GM18870 (cell line): ENCODE measurements around the gene MYO1B.

Experiments
- ATAC-seq: cut with Tn5 transposase; IDR thresholded peaks from one replicate; pipeline ENCODE4 v1.9.1; 2021; ENCODE audit warnings: moderate library complexity; ENCODE audit not compliant: unreplicated experiment

The MYO1B gene

DNA sequence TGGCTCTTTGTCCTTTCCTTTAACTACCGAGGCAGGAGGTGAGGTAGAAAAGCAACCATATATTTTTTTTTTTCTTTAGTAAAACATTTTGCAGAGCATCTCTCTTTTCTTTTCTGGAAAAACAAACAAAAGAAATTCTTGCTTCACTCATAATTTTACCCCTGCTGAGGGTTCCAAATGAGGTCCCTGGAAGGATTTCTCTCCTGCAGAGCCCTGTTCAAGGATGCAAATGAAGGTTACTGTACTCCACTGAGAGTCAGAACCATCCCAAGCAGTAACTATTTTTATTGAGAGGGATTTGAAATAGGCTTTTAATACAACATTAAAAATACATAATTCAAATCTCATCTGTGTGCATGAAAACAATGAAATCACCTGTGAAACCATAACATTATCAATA lies 19.5 kb upstream of the MYO1B start:
- no peak for ATAC-seq

DNA sequence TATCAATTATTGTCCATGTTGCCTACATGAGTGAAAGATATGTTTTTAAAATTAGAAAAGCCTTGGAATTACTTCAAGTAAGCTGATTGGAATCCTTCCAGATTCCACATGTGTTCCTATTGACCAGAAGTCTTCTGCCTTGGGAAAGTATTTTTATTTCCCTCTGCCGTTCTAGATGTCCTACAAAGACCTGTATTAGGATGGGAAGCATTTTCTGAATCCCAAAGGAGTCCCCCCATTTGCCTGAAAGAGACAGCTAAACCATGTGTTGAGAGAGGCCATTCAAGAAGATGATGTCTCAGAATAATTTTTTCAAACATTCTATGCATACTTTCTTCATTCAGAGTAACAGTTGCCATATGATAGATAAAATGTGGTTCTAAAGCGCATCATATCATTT lies 19.0 kb upstream of the MYO1B start:
- no peak for ATAC-seq

DNA sequence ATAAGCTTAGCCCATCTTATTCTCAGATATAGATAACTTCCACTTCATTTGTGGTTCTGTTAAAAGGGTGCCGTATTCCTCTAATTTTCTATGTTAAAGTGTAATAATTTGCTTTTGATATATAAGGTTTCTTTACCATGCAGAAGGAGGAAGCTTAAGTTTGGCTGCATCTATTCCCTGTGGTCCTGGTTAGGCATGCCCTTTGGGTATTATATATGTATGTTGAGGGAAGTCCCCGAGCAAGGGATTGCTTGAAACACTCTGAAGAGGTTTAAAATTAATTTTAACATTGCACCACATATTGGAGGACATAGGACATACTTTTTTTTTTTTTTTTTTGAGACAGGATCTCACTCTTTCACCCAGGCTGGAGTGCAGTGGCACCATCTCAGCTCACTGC lies 16.9 kb upstream of the MYO1B start:
- no peak for ATAC-seq

DNA sequence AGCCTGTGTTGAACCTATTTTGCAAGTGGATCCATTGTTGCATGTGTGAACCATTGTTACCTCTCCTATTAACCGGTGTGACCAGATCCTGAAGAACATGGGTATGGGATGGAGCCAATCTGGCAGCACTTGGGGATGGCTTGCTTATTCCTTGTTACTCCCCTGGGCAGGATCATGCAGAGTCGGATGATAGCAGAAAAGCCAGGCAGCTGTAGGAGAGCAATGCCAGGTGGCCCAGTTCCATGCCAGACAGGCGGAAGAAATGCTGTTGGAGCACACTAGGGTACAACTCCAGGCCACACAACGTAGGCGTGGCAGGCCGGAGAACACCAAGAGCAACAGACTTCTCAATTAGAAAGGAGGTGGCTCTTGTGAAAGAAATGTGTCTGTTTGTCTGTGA lies 16.3 kb upstream of the MYO1B start:
- no peak for ATAC-seq

DNA sequence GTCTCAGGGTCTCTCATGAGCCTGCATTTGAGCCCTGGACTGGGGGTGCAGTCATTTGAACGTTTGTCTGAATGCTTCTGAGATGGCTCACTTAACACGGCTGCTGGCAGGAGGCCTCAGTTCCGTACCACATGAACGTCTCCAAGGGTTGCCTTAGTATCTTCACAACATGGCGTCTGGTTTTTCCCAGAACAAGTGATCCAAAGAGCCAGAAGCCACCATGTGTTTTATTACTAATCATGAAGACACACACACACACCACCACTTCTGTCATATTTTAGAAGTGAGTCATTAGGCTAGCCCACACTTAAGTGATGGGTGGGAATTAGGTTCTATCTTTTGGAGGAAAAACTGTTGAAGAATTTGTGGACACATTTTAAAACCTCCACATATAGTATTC lies 15.0 kb upstream of the MYO1B start:
- no peak for ATAC-seq

DNA sequence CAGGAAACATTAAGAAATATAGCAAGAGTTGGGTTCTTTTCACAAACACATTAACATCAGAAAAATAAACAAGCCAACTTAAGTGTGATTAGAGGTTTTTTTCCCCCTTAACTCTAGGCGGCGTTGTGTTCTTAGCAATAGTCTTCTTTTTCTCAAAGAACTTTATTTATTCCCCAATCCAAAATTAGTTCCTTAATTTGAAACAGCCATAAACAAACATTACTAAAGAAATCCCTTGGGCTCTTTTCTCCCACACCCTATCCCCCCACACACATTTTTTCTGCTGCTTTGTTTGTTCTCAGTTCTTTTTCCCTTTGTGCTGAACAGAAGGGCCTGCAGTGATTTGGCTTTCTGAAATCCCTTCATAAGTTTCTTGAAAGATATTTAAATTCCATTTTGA lies 13.2 kb upstream of the MYO1B start:
- ATAC-seq = no peak

DNA sequence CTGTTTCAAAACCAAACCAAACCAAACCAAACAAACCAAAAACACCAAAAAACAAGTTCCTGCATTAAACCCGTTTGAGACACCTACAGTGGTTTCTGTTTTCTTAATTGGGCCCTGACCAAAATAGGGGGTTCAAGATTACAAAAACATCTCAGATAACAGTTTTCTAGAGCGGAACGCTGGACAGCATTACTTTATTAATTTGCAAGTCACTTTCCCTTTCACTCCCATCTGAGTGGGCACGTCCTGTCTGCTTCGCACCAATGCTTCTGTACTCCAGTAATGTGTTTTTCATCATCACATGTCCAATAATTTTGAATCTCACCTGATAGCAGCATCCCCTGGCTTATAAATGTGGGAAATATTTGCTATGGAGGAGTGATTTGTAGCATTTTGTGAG lies 11.7 kb upstream of the MYO1B start:
- ATAC-seq = no peak

DNA sequence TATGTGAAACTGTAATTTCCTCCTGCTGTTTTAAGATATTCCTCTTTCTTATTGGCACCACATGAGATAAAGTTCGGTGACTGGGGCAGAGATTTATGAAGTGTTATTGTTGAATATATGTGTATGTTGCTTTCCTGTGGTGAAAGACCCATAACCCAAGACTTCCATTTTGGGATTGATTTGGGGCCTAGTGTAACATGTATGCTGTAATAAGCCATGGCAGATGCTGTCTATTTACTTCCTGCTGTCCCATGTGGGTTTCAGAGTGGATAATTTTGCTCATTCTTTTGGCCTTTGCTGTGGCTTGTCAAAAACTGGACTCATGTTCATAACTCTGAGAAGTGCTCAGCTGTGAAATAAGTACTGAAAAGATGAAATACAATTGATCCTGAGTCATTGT lies 10.8 kb upstream of the MYO1B start:
- ATAC-seq = no peak

DNA sequence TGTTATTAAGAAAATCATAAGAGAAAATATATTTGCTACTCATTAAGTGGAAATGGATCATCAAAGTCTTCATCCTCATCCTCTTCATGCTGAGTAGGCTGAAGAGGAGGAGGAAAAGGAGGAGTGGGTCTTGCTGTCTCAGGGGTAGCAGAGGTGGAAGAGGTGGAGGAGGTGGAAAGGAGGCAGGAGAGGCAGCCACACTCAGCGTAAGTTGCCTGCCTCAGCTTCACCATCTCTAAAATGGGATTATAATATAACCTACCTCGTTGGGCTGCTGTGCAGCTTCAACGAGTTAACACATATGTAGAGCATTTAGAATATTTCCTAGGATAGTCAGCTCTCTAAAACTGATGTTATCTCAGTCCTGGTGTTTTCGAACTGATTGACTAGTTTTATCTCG lies 4.3 kb upstream of the MYO1B start:
- ATAC-seq = no peak

DNA sequence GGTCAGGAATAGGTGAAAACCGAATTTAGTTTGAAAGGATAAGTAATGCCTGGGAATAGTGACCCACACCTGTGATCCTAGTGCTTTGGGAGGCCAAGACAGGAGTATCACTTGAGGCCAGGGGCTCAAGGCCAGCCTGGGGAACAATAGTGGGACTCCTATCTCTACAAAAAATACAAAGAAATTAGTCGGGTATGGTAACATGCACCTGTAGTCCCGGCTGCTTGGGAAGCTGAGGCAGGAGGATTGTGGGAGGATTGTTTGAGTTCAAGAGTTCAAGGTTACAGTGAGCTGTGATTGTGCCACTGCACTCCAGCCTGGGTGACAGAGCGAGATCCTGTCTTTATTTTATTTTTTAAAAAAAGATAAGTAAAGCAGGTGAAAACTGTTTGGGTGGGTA lies 3.8 kb upstream of the MYO1B start:
- no peak for ATAC-seq

DNA sequence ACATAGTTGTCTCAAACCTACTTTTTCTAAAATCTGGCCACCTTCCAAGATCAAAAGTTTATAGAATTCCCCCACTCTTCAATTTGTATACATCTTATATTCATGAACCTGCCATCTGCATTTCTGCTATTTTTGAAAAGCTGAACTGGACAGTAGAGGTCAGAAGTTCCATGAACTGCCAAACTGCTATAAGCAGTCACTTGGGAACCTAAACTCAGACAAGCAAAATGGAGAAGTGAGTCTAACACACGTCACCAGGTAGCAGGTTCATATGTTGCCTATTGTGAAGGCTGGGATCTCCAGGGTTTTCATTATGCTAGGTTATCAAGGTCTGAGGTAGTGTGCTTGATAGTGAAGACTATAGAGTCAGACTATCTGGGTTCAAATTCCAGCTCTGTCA lies 2.0 kb upstream of the MYO1B start:
- ATAC-seq = peak; percentile 29

DNA sequence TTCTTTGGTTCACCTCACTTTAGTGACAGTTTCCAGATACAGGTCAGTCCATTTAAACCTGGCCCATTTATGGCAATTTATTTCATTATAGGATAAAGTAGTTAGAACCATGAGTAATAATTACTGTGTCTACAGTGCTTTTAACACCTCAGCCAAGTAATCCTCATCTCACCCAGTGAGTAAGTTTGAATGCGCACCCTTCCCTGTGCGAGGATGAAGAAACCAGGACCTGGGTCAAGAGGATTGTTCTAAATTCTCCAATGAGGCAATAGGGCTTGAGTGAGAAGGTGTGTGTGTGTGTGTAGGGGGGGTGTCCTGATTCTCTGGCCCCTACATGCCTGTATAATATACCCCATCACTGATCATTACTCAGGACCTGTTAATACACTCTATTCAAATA lies 854 bp upstream of the MYO1B start:
- ATAC-seq = no peak

DNA sequence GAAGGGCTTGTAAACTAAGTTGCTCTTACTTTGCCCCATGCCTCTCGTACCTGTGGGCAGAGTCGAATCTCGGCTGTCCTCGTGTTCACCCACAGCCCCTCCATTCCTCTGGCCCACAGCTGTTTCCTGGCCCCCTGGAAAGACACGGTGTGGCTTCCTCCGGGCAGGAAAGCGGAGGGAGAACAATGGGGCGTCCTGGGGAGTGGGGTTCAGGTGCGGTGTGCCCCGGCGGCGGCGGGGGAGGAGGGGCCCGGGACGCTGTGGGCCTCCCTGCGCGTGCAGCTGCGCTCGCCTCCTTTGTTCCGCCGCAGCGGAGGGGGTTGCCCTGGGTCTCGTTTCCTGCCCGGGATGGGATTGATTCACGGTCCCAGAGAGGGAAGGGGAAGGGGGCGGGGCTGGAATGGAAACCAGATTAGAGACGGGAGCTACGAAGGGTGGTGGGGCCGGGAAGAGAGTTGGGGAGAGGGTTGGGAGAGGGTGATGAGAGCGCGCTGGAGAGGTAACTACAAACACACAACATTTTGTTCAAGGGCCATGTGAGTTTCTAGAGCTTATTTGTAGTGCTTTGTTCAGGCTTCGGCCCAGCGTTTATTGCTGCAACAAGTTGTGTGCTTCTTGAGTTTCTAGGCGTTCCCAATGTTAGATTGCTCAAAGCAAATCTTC lies 796 bp downstream of the MYO1B start:
- ATAC-seq = no peak

DNA sequence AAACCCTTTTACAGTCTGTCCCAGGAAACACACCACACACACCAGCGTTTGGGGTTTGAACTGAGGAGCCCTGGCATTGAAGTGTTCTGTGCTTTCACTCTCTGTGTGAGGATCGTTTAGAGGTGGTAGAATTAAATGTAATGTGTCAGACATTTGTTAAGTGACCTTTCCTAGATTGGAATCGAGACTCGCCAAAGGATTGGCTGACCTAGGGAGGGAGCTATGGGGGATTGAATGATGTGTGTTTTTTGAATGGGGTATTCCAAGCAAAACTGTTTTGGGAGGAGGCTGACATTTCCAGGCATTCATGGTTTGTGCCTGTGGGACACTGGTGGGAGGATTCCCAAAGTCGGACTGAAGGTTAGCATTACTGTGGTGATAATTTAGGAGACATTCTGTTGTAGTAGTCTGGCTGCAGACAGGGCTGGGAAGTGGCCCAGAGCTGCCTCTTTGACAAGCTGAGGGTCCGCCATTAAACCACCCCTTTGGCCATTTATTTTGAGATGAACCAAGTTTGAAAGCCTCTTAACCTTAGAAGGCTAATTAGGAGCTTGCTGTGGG lies 1.7 kb downstream of the MYO1B start:
- no peak for ATAC-seq

DNA sequence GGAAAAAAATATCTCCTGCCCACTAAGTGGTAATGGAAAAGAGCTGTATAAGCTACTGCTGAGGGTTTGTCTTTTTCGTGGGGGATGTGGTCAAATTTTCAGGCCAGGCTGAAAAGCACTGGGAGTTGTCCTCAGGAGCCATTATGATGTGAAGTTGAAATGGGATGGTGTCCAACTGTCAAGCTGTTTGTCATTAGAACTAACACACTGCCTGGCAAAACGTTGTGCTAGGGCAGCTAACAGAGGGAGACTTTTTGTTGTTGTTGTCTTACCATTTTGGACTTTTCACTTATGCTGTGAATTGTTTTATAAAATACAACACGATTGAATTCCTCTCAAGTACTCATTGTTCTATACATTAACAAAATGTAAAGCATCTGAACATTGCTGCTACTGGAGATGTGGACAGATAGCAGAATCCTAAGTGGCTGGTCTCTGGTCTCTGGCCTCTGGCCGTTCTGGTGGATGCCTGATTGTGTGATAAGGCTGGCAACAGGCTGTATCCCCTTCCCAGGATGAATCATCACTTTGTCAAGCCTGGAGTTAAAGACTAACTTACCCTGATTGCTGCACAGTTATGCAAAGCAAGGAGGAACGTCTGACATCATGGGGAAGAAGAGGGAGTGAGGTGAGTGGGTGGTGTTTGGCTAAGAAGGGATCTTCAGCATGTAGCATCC lies 2.3 kb downstream of the MYO1B start:
- ATAC-seq = peak; percentile 75

DNA sequence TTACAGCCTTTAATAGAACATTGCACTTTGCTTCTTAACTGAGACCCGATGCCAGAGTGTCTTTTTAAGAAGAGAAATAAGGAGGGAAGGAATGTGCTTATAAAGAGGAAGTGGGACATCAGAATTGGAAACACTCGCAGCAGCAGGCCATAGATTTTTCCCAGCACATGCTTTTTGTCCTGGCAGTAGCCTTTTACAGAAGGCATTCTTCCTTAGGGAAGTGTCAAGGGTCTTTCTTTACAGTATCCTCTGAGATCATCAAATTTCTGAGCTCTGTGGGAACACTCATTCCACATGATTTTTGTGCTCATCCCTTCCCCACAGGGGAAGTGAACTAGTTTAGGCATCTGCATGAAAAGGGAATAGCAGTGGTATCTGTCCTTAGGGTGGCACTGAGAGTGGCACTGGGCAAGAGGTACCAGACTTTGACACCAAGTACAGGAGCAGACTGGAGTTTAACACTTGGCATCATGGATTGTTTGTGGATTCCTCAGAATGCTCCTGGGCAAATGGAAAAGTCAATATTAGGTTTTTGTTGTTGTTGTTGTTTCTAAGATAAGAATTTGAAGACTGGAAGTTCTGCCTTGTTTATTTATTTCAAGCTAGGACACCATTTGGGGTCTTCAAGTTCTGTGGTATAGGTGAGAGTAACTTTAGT lies 4.1 kb downstream of the MYO1B start:
- ATAC-seq = no peak

DNA sequence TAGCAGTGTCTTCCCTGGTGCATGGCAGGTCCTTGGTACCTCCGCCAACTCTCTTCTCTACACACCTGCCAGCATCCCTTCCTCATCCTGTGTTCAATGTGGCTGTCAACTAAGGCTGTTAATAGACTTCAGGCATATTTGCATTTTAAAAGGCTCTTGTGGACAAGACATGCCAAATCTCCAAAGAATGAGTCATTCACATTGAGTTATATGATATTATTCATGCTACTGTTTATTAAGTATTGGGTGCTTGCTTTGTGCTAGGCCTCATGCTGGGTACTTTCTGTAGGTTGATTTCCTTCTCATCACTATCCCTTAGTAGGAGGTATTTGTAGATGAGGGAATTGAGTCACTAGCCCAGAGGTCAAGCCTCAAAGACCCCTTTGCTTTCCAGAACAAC lies 5.2 kb downstream of the MYO1B start:
- no peak for ATAC-seq

DNA sequence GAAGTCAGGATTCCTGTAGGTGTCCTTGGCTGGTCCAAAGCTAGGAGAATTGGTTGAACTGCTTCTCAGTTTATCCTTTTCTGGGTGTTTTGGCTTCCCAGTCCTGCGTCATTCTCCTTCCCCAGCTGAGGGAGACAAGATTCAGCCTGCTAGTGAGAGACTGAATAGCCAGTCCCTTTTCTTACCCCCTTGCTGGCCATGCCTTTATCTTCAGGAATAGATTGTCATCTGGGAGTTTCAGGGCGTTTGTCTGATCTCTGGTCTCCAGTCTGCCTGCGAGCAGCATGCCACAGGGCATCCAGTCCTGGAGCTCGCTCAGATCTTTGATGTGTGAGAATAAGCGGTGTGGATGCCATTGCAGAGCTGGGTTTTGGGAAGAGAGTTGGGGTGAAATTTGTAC lies 5.8 kb downstream of the MYO1B start:
- no peak for ATAC-seq

DNA sequence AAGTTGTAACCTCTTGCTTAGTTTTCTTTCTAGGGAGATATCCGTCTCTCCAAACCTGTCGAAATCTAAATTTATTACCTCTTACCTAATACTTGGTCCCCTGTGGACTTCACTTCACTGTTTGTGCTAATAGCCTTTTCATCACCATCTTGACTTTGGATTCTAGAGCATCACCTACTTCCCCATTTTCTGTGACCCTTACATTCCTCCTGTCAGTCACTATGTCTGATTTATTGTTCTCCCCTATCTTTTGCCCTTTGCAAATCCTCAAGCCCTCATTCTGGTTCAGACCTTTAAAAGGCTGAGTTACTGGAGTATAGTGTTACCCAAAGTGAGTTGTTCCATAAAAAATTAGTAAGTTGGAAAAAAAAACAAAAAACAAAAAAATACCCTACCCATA lies 7.5 kb downstream of the MYO1B start:
- no peak for ATAC-seq

DNA sequence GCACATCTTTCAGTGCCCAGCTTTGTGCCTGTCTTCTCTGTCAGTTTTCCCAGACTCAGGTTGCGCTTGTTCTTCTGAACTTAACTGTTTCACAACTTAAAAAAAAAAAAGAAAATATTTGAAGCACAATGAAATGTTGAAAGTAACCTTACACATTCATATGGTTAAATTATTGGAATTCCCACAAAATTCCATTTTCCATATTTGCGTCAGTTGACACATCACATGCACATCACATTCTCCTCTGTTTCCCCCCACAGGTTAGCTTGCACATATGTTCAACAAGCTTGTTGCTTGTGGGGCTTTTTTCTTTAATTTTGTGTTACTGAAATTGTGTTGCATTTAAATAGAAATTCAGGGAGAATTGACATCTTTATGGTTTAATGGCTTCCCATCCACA lies 8.3 kb downstream of the MYO1B start:
- ATAC-seq = no peak

DNA sequence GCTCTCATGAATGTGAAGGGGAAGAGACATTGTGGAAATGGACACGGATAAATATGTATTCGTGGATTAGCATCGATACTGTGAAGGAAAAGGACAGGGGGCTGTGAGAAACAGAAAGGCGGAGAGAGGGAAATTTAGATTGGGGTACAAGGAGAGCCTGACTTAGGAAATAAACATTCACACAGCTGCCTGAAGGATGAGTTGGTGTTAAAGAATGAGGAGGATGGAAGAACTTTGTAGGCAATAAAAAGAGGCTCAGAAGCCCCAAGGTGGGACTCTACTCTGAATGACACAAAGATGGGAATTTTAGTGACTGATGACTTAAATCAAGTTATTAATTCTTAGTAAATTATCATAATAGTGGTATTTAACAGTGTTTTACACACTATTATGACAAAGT lies 10.1 kb downstream of the MYO1B start:
- no peak for ATAC-seq

DNA sequence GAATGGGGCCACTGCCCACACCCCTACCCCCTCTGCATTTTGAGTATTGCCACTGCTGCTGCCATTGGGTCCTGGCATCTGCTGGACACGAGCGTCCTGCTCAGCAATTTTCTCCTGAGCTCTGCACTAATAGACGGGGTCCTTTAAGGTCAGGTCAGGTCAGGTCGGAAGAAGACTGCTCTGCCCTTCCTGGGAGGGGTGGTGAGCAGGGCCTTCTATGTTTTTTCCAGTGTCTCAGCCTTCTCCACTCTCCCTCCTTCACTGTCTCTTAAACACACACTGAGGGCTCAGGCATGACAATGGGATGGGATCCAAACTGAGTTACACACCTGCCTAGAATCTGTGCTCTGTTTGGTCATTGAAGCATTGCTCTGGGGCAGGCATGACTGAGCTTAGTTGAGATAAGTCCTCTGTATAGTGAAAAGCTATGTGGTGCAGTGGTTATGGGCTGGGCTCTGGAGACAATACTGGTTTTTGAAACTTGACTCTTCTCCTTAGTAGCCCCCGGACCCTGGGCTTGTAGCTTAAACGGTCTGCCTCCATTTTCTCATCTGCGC lies 10.6 kb downstream of the MYO1B start:
- ATAC-seq = no peak
